Left ventricle myocardium inferior (tissue), 1 donor: Measurements from ENCODE around the gene LANCL1. TPM values are rescaled to one million over a fixed set of nuclear protein-coding genes. Genes with fewer than 3 reads are reported as not detected.

Experiments used
- DNase-seq: peaks from one replicate; pipeline ENCODE4 v3.0.0-alpha.2; 2020
- H3K27ac ChIP-seq: fragments of 200-600 bp; replicated peaks from 2 replicates; pipeline ENCODE4 v1.8.0; 2021
- H3K27me3 ChIP-seq: fragments of 200-600 bp; 2 replicates; pipeline ENCODE4 v1.8.0; 2021; ENCODE audit warnings: low read depth
- H3K36me3 ChIP-seq: fragments of 200-600 bp; 2 replicates; pipeline ENCODE4 v1.8.0; 2021
- H3K4me1 ChIP-seq: fragments of 200-600 bp; 2 replicates; pipeline ENCODE4 v1.8.0; 2021
- H3K4me3 ChIP-seq: fragments of 200-600 bp; 2 replicates; pipeline ENCODE4 v1.8.0; 2021; ENCODE audit warnings: mild to moderate bottlenecking, moderate library complexity
- H3K9me3 ChIP-seq: fragments of 200-600 bp; replicated peaks from 2 replicates; pipeline ENCODE4 v1.8.0; 2021
- intact Hi-C: fragments of 100-400 bp; cut with micrococcal nuclease; formaldehyde crosslinking; loops from one replicate; pipeline ENCODE4 v1.11.0; 2022
- total RNA-seq: library from RNA; stranded (reverse); fragmentation: NEBNext Ultra II Directional; extraction: Animal tissue kit (Norgen Biotek cat#: 25700); gene quantifications from one replicate; pipeline ENCODE4 v1.2.1, GENCODE V29; 2021
- TF ChIP-seq, protein P1 (sequence below): fragments of 200-600 bp; IDR thresholded peaks from 2 replicates; pipeline ENCODE4 v1.8.0; 2021; ENCODE audit warnings: antibody characterized with exemption, mild to moderate bottlenecking, borderline replicate concordance
- donor health status: DM: no; HTN: yes; CAD: no; lungs with severe emphysema.

LANCL1 gene
- total RNA-seq, 1 donor from 2014 or later, result 65.4 TPM

DNA sequence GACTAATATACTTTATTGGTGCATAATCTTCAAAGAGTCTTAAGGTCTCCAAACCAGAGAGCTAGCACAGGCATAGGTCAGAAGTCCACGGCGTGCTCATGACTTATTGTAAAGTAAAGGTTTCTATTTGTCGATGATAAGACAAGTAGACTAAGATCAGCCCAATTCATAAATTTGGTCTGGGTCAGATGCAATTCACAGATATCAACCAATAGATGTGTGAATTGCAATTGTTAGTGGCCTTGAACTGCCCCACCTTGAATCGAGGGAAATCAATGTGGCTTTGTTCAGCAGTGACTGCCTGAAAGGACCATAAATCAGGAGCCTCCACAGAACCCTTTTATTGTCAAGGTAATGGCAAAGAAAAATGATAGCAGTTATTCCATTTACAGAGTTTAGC lies 40.7 kb upstream of the LANCL1 start:
- H3K4me3 ChIP-seq, result no peak overlapping the region
- TF ChIP-seq, protein P1, sequence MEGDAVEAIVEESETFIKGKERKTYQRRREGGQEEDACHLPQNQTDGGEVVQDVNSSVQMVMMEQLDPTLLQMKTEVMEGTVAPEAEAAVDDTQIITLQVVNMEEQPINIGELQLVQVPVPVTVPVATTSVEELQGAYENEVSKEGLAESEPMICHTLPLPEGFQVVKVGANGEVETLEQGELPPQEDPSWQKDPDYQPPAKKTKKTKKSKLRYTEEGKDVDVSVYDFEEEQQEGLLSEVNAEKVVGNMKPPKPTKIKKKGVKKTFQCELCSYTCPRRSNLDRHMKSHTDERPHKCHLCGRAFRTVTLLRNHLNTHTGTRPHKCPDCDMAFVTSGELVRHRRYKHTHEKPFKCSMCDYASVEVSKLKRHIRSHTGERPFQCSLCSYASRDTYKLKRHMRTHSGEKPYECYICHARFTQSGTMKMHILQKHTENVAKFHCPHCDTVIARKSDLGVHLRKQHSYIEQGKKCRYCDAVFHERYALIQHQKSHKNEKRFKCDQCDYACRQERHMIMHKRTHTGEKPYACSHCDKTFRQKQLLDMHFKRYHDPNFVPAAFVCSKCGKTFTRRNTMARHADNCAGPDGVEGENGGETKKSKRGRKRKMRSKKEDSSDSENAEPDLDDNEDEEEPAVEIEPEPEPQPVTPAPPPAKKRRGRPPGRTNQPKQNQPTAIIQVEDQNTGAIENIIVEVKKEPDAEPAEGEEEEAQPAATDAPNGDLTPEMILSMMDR, result no peak
- DNase-seq, result no peak
- no peaks in the 10 kb centered on the region for H3K36me3 ChIP-seq
- no peaks in the 10 kb centered on the region for H3K27me3 ChIP-seq
- intact Hi-C loops, result no loop called here
- no peak overlapping the region for H3K27ac ChIP-seq
- peaks cover 27% of the 10 kb centered on the region for H3K9me3 ChIP-seq
- H3K4me1 ChIP-seq, result no peaks in the 10 kb centered on the region

DNA sequence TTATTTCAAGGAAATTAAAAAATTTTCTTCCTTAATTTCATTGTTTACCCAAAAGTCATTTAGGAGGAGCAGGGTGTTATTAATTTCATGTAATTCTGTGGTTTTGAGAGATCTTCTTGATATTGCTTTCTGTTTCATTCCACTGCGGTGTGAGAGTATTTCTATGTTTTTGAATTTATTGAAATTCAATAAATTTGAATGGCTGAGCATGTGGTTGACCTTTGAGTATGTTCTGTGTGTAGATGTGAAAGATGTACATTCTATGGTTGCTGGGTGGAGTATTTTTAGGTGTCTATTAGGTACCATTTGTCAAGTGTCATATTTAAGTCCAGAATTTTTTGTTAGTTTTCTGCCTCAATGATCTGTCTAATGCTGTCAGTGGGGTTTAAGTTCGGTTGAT lies 39.4 kb upstream of the LANCL1 start:
- H3K36me3 ChIP-seq, result no peaks in the 10 kb centered on the region
- H3K4me1 ChIP-seq, result no peaks in the 10 kb centered on the region
- TF ChIP-seq, protein P1, result no peak
- no peaks in the 10 kb centered on the region for H3K27me3 ChIP-seq
- DNase-seq, result no peak
- intact Hi-C loops, result no loop called here
- H3K9me3 ChIP-seq, result peaks cover 40% of the 10 kb centered on the region
- H3K27ac ChIP-seq, result no peak overlapping the region
- no peak overlapping the region for H3K4me3 ChIP-seq

DNA sequence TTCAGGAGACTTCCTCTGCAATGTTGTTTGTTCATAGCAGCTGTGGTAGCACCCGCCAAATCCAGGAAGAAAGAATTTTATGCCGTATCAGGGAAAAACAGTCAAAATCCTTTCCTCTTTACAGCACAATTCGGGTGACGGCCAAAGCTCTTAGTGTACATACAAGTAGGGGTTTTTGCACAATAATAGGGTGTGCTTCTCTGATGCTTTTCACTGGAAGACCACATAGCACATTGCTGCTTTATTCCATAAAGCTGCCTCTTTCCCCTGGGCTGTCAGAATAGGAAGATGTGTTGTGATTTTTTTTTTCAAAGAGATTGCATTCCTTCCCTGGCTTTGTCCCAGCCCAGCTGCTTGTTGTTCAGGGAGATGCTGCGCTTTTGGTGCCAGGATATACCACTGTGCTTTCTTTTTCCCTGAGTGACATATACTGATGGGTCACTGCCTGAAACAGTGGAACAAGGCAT lies 27.2 kb upstream of the LANCL1 start:
- Histone ChIP-seq H3K9me3 (peaks cover 21% of the 10 kb centered on the region), H3K4me1 (no peaks in the 10 kb centered on the region), H3K27me3 (no peaks in the 10 kb centered on the region), H3K36me3 (no peaks in the 10 kb centered on the region), H3K27ac (no peak overlapping the region), H3K4me3 (peak overlapping the region; percentile 41)
- TF ChIP-seq, protein P1, result no peak
- intact Hi-C loops, result no loop called here
- DNase-seq, result no peak

DNA sequence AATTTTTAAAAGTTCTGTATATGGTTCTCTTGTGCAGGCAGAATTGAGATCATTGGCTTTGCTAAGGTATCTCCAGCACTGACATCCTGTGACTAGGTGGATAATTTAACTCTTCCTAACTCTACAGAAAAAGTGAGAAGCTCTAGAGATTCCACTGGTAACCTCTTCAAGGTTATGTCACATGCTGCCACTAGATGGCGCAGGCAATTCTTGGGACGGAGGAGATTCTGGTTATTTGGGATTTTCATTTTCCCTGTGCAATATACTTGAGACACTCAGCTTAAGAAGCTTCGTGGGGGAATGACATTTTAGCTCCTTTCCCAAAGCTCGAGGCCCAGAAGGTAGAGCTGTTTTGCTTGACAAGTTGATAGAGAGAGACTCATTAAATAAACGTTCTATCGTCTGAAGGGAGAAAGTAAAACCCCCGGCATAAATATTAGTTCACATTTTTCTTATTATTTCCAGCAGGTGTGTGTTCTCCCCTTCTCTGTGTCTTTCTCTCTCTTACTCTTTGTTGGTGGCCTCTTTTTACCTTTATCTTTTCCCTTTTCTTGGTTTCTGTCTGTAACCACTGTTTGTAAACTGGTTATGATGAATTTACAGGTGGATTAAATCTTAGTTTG lies 26.6 kb upstream of the LANCL1 start:
- Histone ChIP-seq H3K4me3 (peak overlapping the region; percentile 41), H3K36me3 (no peaks in the 10 kb centered on the region), H3K4me1 (no peaks in the 10 kb centered on the region), H3K27me3 (no peaks in the 10 kb centered on the region), H3K9me3 (peaks cover 21% of the 10 kb centered on the region), H3K27ac (no peak overlapping the region)
- TF ChIP-seq, protein P1, result peak; percentile 83
- intact Hi-C loops, result no loop called here
- DNase-seq, result peak; percentile 20

DNA sequence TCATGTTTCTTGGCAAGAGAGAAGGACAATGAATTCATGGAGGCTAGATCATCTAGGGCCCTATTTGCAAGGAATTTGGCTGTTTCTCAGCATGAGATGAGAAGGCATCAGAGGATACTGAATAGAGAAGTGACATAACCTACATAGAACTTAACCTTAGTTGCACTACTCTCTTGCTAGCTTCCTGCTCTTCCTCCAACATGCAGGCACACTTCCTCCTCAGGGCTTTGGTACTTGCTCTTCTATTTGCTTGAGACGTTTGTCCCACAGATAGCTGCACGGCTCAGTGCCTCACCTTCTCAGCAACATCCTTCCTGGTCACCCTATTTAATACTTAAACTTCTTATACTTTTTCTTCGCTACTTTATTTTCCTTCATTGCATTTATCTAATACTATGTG lies 20.0 kb upstream of the LANCL1 start:
- Histone ChIP-seq H3K9me3 (peaks cover 14% of the 10 kb centered on the region), H3K27me3 (no peaks in the 10 kb centered on the region), H3K4me3 (no peak overlapping the region), H3K4me1 (no peaks in the 10 kb centered on the region), H3K27ac (no peak overlapping the region), H3K36me3 (no peaks in the 10 kb centered on the region)
- DNase-seq, result no peak
- intact Hi-C loops, result no loop called here
- TF ChIP-seq, protein P1, result no peak
